Ishikawa (cell line): ENCODE measurements around the gene HIPK4.

Experiments used
- CEBPB ChIP-seq: IDR thresholded peaks from 2 replicates; pipeline ENCODE4 v1.6.1; 2012
- CREB1 ChIP-seq: IDR thresholded peaks from 2 replicates; pipeline ENCODE4 v1.6.1; 2012; ENCODE audit warnings: low read depth
- EGR1 ChIP-seq: IDR thresholded peaks from 2 replicates; pipeline ENCODE4 v1.6.1; 2012
- EP300 ChIP-seq: IDR thresholded peaks from 2 replicates; pipeline ENCODE4 v1.6.1; 2012; ENCODE audit warnings: borderline replicate concordance
- FOXM1 ChIP-seq: IDR thresholded peaks from 2 replicates; pipeline ENCODE4 v1.6.1; 2012; ENCODE audit warnings: low read depth, borderline replicate concordance
- NFIC ChIP-seq: IDR thresholded peaks from 2 replicates; pipeline ENCODE4 v1.6.1; 2012
- RAD21 ChIP-seq: IDR thresholded peaks from 2 replicates; pipeline ENCODE4 v1.6.1; 2012; ENCODE audit warnings: low read depth
- REST ChIP-seq: IDR thresholded peaks from 2 replicates; pipeline ENCODE4 v1.6.1; 2012; ENCODE audit warnings: low read depth, mild to moderate bottlenecking
- TAF1 ChIP-seq: IDR thresholded peaks from 2 replicates; pipeline ENCODE4 v1.6.1; 2012; ENCODE audit warnings: low read depth, mild to moderate bottlenecking
- TCF12 ChIP-seq: IDR thresholded peaks from 2 replicates; pipeline ENCODE4 v1.6.1; 2012; ENCODE audit warnings: low read depth
- TEAD4 ChIP-seq: IDR thresholded peaks from 2 replicates; pipeline ENCODE4 v1.6.1; 2012
- USF1 ChIP-seq: IDR thresholded peaks from 2 replicates; pipeline ENCODE4 v1.6.1; 2012
- YY1 ChIP-seq: IDR thresholded peaks from 2 replicates; pipeline ENCODE4 v1.6.1; 2012; ENCODE audit warnings: low read depth
- ZBTB7A ChIP-seq: IDR thresholded peaks from 2 replicates; pipeline ENCODE4 v1.6.1; 2012; ENCODE audit warnings: low read depth
- TF ChIP-seq, protein P1 (sequence below): IDR thresholded peaks from 2 replicates; pipeline ENCODE4 v1.6.1; 2012

HIPK4 gene

DNA sequence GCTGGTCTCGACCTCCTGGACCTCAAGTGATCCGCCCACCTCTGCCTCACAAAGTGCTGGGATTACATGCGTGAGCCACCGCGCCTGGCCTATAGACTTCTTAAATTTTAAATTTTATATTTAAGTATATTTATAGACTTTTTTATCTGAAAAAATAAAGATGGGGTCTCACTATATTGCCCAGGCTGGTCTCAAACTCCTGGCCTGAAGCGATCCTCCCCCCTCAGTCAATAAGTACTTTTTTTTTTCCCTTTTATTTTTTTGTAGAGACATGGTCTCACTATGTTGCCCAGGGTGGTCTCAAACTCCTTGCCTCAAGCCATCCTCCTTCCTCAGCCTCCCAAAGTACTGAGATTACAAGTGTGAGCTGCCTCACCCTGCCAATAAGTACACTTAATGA is 34.0 kb upstream of the HIPK4 start:
- TF ChIP-seq CREB1, result no peak

DNA sequence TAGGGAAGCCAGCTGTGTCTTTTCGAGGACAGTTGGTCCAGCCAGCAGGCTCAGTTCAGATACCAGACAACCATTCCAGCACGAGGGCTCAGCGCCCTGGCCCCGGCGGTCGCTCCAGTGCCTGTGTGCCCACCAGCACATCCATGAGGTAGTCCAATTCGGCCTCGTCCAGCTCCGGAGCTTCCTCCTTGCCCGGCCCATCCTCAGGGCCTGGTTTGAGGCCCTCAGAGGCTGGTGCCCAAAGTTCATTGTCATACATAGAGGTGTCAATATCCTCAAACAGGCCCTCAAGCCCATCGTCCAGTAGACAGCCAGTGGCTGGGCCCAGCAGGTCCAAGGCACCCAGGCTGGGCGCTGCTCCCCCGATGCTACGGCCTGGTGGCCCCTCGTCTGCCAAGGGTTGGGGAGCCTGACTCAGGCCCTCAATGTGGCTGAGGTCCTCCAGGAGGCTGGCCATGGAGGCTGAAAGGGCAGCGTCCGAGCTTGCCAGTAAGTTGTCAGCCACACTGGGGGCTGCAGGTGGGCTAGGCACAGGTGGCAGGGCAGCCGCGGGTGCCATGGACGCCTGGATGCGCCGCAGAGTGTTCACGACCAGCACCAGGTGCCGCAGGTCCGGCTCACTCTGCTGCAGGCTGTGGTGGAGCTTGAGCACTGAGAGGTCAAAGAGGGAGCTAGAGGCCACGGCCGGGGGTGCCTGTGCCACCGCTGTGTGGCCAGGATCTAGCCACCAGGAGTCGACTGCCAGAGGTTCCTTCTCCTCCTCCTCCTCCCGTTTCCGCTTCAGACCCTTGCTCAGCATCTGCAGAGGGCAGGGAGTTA is 33.0 kb upstream of the HIPK4 start:
- TF ChIP-seq RAD21 (no peak), REST (no peak), YY1 (no peak), NFIC (no peak), ZBTB7A (no peak), CEBPB (no peak), TAF1 (no peak), TCF12 (no peak), FOXM1 (no peak)

- TF ChIP-seq, protein P1, sequence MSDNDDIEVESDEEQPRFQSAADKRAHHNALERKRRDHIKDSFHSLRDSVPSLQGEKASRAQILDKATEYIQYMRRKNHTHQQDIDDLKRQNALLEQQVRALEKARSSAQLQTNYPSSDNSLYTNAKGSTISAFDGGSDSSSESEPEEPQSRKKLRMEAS, result no peak
- TF ChIP-seq CREB1, result no peak
Observed at GRCh38 chr19:40421993-40422747, 32.2 kb upstream of the HIPK4 start.

DNA sequence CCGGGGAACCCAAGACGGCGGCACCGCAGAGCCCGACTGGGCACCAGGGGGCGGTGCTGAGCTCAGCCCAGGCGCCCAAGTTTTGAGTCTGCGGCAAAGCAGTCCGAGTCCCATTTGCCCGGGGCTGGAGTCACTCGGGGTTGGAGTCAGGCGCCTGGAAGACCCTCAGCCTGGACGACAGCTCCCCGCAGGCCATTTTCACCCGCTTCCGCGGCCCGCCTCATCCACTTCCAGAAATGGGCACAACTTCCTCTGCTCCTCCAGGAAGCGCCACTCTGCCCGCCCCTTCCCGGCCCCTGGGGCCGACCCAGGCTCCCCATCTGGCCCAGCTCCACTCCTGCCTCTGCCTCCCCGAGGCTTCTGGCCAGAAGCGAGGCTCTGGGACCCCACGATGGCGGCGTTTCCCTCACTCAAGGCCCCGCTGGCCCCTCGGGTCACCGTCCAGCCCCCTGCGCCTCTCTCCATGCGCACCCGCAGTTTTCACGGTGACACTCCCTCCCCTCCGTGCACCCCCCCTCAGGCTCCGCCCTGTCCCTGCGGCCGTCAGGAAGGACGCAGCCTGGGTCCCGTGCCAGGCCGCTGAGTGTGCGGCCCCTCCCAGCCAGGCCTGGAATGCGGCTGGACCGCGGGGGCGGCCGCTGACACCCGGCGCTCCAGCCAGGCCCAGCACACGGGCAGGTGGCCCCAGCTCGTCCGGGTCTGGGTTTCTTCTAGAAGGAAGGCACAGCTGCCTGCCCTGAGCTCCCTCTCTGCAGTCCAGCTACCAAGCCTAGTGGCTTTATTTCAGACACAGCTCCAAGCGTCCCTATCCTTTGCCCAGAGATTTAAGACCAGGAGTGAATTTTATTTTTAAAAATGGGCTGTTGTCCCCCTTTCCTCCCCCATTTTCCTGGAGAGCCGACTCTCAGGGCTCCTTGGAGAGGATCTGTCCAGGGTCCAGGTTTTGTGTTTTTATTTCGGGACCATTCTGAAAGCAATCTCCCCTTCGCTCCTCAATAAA is 31.1 kb upstream of the HIPK4 start:
- TF ChIP-seq CEBPB (no peak), TEAD4 (peak; percentile 98), REST (peak; percentile 37; the same call in 1 of the 2 replicates), TCF12 (peak; percentile 81), ZBTB7A (0 out of 2 replicates have a peak, but pooled peaks have one; percentile 31), EGR1 (peak; percentile 98), NFIC (peak; percentile 82), YY1 (0 out of 2 replicates have a peak, but pooled peaks have one; percentile 21), FOXM1 (peak; percentile 32; the same call in 1 of the 2 replicates), USF1 (peak; percentile 60), CREB1 (no peak), TAF1 (peak; percentile 69), RAD21 (peak; percentile 35; the same call in 1 of the 2 replicates), EP300 (no peak; the same call in 1 of the 2 replicates)
- TF ChIP-seq, protein P1, result peak; percentile 85

DNA sequence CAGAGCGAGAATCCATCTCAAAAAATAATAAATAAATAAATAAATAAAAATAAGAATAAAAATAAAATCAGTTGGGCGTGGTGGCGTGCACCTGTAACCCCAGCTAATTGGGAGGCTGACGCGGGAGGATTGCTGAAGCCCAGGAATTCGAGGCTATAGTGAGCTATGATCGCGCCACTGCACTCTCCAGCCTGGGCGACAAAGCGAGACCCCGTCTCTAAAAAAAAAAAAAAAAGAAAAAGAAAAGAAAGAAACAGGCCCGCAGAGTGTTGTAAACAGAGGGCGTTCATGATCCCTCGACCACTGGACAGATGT is 30.4 kb upstream of the HIPK4 start:
- TF ChIP-seq TCF12, result no peak
- TF ChIP-seq USF1, result no peak
- TF ChIP-seq YY1, result no peak
- no peak for TF ChIP-seq TEAD4
- no peak for TF ChIP-seq NFIC
- TF ChIP-seq RAD21, result no peak
